ENCODE measurements around the gene SDF2L1.
"Not testable (repeated sequence)": the region's sequence is repeated elsewhere in the genome, so short reads cannot be mapped to it uniquely, and the experiment has no call there.

Gene SDF2L1

GRCh38 chr22:21641789-21642583 is at the start of gene SDF2L1:
SDF2L1 (plus strand) TSS chr22:21642302; CDS start chr22:21642337, 35 bp downstream.
- peak; percentile 90 for DNase-seq

DNA sequence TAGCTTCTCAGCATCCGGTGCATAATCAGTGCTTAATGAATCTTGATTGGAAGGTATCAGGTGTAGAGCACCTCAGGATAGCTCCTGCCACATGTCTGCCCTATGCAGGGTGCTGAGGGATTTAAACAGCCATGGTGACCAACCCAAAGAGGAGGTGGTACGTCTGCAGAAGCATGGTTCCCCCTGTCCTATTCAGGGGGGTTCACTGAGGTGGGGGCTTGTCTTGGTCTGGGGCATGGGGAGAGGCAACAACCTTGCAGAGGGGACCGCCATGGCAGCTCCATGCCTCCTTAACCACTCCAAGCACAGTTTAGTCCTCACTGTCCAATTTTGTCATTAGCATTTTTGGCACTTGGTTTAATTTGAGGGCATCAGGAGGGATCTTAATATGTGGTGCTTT is 49.7 kb upstream of the SDF2L1 start:
- no peak for DNase-seq

- DNase-seq: no peak
These were observed 48.5 kb upstream of the SDF2L1 start for GRCh38 chr22:21593406-21594232.

DNA sequence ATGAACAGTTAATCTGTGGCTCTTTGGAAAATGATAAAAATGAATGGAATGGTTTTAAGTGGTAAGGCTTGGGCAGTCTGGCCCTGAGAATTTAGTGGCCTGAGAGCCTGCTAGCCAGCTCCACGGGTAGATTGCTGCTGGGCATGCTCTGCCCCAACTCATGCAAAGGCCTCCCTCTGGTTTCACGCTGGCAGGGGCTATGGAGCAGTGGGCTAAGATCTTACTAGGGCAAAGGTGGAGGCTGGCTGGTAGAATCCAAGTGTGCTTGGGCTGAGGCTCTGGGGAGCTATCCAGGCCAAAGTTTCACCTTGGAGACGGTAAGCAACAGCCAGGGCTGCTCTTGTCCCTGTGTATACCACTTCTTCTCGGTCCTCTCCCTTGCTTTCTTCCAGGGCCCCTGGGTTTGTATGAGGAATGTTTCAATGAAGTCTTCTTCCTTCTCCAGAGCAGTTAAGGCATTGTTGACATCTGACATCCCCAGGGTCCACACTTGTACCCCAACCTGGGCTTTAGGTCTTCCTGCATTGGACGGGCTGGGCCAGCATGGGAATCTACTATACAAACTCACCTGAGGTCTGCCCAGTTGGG is 47.1 kb upstream of the SDF2L1 start:
- DNase-seq: no peak

- not testable (repeated sequence) for DNase-seq
These were observed 45.6 kb upstream of the SDF2L1 start for GRCh38 chr22:21596356-21597135.

- DNase-seq: no peak
These were observed 43.8 kb upstream of the SDF2L1 start for GRCh38 chr22:21598302-21598701.

- DNase-seq: no peak
These were observed 42.8 kb upstream of the SDF2L1 start for GRCh38 chr22:21599053-21599893.

GRCh38 chr22:21602579-21602978 is 39.5 kb upstream of the SDF2L1 start:
- no peak for DNase-seq

DNA sequence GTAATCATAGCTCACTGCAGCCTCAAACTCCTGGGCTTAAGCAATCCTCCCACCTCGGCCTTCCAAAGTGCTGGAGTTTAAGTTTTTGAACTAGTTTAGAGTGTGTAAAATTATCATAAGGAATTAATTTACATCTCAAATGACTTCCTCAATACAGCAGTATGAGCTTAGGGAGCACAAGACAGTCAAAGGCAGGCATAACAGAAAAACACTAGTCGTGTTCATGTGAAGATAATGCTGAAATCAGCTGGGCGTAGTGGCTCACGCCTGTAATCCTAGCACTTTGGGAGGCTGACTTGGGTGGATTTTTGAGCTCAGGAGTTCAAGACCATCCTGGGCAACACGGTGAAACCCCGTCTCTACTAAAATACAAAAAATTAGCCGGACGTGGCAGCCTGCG is 38.1 kb upstream of the SDF2L1 start:
- no peak for DNase-seq

DNA sequence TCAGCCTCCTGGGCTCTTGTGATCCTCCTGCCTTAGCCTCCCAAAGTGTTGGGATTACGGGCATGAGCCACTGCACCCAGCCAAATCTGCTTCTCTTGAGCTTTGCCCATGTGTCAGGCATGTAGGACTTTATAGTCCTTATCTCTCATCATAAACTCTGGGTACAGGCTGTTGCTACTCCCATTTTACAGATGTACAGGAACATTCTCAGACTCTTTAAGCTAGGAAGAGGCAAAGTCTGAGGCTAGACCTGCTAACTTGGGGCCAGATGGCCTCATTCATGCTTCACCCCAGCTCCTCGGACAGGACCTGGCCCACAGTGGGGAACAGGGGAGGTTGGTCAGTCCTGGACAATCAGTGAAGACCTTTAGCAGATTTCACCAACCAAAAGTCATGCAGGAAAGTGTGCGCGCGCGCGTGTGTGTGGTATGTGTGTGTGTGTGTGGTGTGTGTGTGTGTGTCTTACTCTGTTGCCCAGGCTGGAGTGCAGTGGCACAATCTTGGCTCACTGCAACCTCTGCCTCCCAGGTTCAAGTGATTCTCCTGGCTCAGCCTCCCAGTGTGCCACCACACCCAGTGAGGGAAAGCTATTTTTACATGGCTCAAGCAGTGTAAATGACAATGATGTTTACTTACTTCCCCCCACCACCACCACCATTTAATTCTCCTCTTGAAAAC is 36.1 kb upstream of the SDF2L1 start:
- DNase-seq: no peak

- no peak for DNase-seq
These were observed 35.3 kb upstream of the SDF2L1 start for GRCh38 chr22:21606775-21607174.

- DNase-seq: not testable (repeated sequence)
These were observed 32.4 kb upstream of the SDF2L1 start for GRCh38 chr22:21609556-21610157.

DNA sequence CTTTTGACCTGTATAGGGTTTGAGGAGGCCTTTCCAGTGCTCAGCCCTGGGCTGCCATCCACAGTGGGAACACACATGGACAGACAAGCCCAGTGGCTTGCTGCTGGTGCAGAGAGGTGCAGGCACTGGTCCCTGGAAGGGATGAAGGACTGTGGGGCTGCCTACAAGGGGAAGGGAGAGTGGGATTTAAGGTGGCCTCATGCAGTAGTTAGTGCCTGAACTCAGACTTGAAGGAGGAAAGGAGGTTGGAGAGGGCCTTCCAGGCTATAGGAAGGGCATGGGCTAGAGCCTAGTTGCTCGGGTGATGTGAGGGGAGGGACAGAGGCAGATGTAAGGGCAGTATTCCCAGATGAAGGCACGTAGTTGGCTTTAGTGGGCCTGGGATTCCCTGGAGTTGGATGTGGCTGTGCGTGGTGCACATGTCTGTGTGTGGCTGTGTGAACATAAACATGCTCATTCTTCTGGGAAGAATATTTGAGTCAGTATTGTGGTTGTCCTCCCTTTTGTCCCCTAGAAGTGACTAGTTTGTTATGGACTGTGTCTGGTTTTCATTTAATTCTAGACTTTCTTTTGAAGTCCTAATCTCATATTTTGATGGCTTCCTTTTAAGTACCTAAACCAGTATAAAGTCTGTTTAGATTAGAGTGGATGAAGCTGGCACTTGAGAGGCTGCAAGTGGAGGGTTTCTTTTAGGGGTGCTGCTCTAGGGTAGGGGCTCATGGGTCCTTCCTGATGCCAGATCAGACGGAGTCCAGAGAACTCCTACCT is 30.7 kb upstream of the SDF2L1 start:
- no peak for DNase-seq

GRCh38 chr22:21612858-21613257 is 29.2 kb upstream of the SDF2L1 start:
- DNase-seq: no peak

DNA sequence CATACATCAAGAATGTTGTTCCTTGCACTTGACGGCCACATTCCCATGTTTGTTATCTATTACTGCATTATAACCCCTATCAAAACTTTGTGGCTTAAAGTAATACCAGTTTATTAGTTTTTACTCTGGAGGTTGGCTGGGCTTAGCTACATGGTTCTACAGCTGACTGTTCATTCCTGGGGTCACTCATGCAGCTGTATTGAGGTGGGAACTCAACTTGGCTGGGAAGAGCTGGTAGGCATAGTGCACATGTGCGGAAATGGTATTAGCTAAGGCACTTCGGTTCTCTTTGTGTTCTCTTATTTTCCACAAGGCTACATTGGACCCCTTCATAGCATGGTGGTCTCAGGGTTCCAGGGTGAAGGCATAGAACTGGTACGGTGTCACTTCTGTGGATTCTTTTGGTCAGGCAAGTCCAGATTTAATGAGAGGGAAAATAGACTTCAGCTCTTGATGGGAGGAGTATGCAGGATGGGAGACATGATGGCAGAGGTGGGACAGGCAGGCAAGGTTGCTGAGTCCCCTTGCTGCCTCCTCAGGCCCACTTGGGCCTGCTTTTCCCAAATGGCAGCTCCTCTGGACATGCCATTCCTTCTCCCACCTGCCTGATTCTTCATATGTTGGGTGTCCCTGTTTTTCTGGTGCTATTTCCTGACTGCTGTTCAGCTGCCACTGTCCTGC is 28.4 kb upstream of the SDF2L1 start:
- no peak for DNase-seq

DNA sequence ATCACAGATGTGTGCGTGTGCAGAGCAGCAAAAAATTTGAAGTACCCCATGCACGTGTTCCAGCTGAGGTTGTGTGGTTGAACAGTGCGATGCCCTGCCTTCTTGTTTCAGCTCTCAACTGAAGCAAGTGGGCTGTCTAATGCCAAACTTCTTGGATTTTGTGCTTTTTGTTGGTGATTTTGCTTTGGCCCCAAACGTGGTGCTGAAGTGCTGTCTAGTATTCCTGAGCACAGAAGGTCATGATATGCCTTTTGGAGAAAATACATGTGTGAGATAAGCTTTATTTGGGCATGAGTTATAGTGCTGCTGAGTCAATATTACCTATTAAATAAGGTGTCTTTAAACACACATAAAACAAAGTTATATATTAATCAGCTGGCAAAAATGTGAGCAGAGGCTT is 26.4 kb upstream of the SDF2L1 start:
- no peak for DNase-seq

DNA sequence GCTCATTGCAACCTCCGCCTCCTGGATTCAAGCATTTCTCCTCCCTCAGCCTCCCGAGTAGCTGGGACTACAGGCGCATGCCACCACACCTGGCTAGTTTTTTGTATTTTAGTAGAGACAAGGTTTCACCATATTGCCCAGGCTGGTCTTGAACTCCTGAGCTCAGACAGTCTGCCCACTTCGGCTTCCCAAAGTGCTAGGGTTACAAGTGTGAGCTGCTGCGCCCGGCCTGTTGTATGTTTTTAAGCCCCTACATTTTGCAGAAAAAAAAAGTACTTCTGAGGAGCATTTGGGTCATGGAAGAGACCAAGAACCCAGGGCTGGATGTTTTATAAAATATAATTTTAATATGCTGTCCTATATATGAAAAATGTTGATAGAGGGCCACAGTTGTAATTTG is 24.8 kb upstream of the SDF2L1 start:
- DNase-seq: not testable (repeated sequence)

GRCh38 chr22:21621025-21621424 is 21.1 kb upstream of the SDF2L1 start:
- no peak for DNase-seq

All from NCI-H226 (cell line).